ENCODE results near the gene RPTN.

DNA sequence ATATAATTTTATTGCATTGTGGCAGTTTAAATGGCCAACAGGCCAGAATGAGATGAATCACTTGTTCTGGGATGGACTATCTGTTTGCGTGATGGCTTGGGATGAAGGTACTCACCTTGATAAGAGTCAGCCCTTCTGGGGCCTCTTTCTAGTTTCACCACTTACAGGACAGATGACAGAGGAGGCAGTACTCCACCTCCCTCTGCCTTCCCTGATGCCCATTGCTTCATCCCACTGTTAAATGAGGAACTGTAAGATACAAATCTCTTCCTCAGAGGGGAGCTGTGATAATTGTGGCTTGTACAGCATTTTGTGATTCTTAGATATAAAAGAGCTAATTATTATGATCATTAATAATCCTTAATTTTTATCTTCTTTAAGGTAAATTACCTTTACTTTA is 40.1 kb downstream of the RPTN start:
- TF ChIP-seq, protein P1, sequence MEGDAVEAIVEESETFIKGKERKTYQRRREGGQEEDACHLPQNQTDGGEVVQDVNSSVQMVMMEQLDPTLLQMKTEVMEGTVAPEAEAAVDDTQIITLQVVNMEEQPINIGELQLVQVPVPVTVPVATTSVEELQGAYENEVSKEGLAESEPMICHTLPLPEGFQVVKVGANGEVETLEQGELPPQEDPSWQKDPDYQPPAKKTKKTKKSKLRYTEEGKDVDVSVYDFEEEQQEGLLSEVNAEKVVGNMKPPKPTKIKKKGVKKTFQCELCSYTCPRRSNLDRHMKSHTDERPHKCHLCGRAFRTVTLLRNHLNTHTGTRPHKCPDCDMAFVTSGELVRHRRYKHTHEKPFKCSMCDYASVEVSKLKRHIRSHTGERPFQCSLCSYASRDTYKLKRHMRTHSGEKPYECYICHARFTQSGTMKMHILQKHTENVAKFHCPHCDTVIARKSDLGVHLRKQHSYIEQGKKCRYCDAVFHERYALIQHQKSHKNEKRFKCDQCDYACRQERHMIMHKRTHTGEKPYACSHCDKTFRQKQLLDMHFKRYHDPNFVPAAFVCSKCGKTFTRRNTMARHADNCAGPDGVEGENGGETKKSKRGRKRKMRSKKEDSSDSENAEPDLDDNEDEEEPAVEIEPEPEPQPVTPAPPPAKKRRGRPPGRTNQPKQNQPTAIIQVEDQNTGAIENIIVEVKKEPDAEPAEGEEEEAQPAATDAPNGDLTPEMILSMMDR (conservative IDR thresholded peaks at IDR 0.05), result no peak
- TF ChIP-seq ZFX (IDR thresholded peaks at IDR 0.05), result no peak
